HG03575 (cell line): ENCODE results near the gene RGS11.
"Not testable (repeated sequence)": the region's sequence is repeated elsewhere in the genome, so short reads cannot be mapped to it uniquely, and the experiment has no call there.

ENCODE experiments used
- ATAC-seq: cut with Tn5 transposase; IDR thresholded peaks from one replicate; pipeline ENCODE4 v1.9.1; 2021; ENCODE audit not compliant: unreplicated experiment, insufficient number of reproducible peaks, low FRiP score; ENCODE audit errors: extremely low read depth

Gene RGS11

DNA sequence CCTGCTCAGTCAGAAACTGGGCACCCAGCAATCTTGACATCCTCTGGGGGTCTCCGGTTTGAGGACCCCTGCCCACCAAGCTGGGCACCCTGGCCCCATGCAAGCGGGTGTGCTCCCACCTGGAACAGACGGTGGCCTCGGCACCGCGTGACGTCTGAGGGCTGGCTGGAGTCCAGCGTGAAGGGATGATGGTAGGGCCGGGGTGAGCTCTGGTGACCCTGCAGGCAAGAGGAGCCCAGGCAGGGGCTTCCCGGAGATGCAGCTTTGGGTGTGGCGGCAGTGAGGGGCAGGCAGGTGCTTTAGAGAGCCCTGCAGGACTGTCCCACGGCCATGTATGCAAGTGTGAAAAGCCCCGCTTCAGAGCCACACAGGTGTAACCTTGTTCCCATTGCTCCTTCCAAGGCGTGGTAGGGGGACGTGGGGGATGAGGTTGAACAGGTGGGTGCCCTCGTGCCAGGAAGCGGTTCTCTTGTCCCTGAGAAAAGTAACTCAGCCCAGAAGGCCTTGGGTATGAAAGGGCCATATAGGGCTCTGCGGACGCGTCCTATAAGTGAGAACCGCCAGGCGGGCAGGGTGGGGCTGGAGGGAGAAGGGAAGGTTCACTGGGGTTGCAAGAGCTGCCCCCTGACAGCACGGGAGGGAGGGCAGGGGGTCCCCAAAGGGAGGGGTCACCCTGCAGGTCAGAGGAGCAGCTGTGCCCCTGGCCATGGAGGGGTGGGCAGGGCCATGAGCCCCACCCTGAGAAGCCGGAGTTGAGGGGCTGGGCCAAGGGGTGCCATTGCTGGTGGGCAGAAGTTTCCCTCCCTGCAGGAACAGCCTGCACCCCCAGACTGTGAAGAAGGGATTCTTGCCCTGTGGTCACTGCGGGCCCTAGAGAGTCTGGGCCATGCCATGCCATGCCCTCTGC lies 9.2 kb downstream of the RGS11 start:
- no peak for ATAC-seq

DNA sequence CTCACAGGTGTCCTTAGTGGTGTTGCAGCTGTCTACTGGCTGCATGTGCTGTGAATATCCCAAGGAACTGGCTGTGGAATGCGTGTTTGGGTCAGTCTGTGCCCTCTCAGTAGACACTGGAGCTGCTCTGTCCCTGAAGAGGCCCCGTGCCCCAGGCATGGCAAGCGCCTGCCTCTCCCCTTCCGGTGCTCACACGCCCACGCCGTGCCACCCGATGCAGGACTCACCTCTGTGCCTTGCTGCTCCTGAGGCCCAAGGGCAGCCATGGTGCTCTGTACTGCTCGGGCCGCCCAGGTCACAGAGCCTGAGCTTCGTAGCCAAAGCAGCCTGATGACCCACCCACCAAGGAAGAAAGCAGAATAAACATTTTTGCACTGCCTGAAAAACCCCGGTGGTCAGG lies 10.0 kb downstream of the RGS11 start:
- ATAC-seq = no peak

DNA sequence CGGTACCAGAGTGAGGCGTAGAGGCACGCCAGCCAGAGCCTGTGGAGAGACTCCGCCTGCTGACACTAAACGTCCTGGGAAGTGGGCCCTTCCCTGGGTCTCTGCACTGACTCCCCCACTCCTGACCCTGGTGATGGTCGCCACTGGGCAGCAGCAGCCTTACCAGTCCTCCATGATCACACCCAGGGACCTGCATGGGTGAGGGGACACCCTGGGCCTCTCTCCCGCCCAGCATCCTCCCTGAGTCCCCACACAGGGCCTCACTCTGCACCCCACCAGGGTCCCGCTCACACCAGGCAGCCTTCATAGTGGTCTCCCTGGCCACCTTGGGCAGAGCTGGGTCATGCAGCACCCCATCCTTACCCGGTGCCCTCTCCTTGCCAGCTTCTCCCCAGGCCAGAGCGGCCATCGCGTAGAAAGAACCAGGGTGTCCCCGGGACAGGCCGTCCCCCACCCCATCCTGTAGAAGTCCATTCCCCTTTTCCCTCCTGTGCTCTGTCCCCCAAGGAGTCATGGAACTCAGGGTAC lies 10.7 kb downstream of the RGS11 start:
- no peak for ATAC-seq

GRCh38 chr16:264440-264951 lies 11.2 kb downstream of the RGS11 start:
- no peak for ATAC-seq

- ATAC-seq = no peak
These were observed 11.8 kb downstream of the RGS11 start for GRCh38 chr16:263944-264343.

DNA sequence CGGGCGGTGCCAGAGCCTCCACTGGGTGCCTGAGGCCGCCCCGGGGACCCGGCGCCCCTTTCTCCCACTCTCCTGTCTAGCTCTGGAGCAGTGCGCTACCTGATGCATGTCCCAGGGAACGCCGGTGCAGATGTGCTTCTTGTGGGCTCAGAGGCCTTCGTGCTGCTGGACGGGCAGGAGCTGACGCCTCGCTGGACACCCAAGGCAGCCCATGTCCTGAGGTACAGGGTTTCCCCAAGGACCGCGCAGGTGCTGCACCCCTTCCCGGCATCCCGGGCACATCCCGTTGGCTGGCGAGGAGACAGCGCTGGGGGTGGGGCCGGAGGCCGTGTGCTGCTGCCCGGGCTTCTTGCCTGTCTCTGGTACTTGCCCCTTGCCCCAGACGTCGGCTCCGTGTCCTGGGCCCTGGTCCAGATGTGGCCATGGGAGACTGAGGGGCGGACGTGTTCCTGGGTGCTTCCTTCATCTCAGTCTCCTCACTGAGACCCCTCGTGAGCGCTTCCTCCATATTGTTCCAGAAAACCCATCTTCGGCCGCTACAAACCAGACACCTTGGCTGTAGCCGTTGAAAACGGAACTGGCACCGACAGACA lies 12.5 kb downstream of the RGS11 start:
- ATAC-seq = no peak

- ATAC-seq = no peak
These were observed 13.5 kb downstream of the RGS11 start for GRCh38 chr16:262121-262745.

- ATAC-seq = no peak
These were observed 14.6 kb downstream of the RGS11 start for GRCh38 chr16:261031-261691.

DNA sequence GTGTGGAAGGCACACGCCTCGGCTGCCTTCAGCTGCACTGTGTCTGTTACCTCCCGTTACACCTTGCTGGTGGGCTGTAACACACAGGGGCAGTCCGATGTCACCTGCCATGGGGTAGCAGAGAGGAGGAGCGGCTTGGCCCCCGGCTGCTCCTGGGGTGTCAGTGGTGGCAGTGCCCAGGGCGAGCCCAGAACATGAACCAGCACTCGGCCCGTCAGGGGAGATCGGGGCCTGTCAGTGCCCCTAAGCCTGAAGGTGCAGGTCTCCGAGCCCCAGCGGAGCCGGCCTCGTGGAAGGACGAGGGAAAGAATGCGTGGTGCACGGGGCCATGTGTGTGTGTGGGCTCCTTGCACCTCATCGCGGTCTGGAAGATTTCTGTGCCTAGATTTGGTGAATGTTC lies 15.4 kb downstream of the RGS11 start:
- no peak for ATAC-seq

- ATAC-seq = no peak
These were observed 15.9 kb downstream of the RGS11 start for GRCh38 chr16:259814-260253.

DNA sequence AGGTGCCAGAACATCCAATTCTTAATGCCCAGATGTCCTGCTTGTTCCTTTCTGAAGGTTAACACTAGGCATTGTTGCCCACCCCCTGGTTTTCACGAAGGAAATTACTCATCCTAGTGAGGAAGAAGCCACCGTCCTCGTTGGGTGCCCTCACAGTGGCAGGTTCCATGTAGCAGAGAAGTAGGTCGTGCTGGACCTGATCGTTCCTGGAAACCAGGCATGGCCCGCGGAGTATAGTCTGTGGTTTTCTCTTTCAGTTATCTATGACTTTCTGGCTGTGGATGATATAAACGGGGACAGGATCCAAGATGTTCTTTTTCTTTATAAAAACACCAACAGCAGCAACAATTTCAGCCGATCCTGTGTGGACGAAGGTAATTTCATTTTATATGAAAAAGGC lies 16.5 kb downstream of the RGS11 start:
- no peak for ATAC-seq

DNA sequence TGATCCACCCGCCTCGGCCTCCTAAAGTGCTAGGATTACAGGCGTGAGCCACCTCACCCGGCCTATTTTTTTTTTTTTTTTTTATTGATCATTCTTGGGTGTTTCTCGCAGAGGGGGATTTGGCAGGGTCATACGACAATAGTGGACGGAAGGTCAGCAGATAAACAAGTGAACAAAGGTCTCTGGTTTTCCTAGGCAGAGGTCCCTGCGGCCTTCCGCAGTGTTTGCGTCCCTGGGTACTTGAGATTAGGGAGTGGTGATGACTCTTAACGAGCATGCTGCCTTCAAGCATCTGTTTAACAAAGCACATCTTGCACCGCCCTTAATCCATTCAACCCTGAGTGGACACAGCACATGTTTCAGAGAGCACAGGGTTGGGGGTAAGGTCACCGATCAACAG lies 17.7 kb downstream of the RGS11 start:
- ATAC-seq = not testable (repeated sequence)

- no peak for ATAC-seq
These were observed 20.6 kb downstream of the RGS11 start for GRCh38 chr16:255183-255582.

- no peak for ATAC-seq
These were observed 21.3 kb downstream of the RGS11 start for GRCh38 chr16:254461-254860.

DNA sequence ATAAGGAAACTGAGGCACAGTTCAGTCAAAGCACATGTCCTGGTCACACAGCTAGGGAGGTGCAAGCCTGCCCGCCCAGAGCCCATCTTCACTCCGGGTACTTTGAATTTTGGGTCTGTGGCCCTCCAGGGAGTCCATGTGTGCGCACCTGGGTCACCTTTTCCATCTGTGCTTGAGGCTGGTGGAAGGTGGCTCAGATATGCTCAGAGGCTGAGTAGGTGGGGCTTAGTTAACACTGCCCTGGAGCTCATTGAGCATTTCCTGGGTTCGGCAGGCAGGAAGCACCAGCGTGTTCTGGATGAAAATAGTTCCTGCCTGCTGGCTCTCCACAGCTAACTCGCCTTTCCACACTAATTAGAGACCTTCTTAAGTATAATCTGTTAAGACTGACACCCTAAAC lies 21.9 kb downstream of the RGS11 start:
- no peak for ATAC-seq

DNA sequence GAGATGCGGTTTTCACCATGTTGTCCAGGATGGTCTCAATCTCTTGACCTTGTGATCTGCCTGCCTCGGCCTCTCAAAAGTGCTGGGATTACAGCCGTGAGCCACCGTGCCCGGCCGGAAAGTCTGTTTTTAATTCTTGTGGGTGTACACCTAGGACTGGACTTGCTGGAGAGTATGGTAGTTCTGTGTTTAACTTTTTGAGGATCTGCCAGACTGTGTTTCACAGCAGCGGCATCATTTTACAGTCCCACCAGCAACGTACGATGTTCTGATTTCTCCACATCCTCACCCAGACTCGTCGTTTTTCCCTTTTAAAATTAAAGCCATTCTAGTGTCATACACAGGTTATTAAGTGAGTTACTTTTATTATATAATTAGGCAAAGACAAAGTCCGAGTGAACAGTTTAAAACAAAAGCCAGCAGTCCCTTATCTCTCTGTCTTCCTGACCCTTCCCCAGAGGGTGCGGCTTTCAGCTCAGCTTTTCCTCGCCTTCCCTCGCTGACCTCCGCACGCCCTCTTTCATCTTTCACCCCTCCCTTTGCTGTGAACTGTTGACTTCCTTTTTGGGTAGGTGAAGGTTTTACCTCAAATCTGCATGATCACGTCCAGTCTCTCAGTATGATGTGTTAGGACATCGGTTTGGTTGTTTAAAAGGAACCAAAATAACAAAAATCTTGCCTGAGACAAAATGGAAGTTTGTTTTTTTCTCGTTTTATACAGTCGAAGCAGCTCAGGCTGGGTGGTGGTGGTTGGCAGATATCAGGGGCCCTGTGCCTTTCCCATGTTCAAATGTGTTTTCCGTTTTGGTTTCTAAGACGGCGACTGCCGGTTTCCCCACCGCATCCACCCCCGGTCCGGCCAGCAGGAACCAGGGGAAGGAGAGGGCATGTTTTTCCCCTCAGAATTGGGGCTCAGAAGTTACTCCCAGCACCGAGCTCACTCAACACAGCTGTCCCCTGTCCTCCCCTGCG lies 23.1 kb downstream of the RGS11 start:
- no peak for ATAC-seq

DNA sequence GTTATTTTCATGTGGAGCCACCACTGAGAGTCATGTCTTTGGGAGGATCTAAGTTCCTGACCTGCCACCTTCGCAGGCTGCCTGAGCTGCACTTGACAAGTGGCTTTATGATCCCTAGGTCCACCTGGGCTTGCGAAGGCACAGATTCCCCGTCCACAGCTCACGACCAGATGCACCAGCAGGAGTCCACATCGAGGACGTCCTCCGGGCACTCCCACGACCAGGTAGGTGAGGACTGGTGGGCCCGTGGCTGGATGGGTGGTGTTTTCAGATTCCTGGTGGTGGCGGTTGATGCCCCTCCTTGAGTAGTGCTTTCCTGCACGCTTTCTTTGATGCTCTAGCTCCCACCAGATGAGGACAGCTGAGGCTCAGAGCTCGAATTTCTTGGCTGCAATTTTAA lies 26.3 kb downstream of the RGS11 start:
- no peak for ATAC-seq

DNA sequence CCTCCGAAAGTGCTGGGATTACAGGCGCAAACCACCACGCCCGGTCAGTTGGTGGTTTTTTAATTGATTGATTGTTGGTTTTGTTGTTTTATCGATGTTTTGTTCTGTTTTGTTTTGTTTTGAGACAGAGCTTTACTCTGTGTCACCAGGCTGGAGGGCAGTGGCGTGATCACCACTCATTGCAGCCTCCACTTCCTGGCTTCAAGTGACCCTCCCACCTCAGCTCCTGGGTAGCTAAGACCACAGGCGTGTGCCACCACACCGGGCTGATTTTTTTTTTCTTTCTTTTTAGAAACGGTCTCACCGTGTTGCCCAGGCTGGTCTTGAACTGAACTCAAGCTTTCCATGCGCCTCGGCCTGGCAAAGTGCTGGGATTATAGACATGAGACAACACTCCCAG lies 28.7 kb downstream of the RGS11 start:
- no peak for ATAC-seq
